HG03095 (cell line): ENCODE results near the gene CLEC16A.

ENCODE experiments used
- ATAC-seq: cut with Tn5 transposase; IDR thresholded peaks from one replicate; pipeline ENCODE4 v1.9.1; 2021; ENCODE audit warnings: moderate library complexity; ENCODE audit not compliant: unreplicated experiment

The CLEC16A gene

DNA sequence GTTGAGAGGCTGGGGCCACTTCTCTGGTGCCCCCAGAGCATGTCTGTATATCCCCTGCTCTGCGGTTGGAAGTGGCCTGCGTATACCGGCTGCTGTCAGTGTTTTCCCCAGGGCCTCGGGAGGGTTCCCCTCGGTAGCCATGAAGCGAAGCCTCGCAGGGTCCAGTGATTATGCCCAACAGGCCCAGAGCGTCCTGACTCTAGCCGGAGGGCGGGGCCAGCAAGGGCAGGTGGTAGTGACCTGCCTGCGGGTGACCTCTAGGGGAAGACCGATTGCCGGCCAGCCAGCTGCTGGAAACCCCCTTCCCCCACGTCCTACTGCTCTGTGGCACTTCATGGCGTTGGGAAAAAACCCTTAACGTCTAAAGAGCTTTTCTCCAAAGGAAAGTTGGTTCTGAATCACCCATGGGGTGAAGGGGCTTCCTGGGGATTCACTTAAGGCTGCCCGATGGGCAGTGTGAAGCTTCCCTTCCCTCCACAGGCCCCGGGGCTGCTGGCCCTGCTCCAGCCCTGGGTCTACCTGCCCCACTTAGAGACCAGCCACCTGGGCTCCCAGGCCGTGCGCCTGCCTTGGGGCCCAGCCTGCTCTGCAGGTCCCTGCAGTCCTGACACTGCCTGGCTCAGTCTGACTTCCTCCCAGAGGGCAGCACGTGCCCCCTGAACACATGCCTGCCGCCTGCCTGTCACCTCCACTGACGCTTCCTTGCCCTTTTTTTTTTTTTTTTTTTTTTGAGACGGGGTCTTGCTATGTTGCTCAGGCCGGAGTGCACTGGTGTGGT lies 238.9 kb downstream of the CLEC16A start:
- ATAC-seq: peak; percentile 50

DNA sequence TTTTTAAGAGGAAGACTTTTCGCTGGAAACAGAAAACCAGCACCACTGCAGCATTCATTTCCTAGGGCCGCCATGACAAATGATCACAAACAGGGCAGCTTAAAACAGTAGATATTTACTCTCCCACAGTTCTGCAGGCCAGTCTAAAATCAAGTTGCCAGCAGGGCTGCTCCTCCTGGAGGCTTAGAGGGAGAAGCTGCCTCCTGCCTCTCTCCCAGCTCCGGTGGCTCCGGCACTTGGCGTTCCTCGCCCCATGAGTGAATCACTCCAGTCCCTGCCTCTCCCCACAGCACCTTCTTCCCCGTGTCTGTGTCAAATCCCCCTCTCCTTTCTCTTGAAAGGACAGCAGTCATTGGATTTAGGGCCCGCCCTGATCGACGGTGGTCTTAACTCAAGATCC lies 239.6 kb downstream of the CLEC16A start:
- ATAC-seq: no peak

DNA sequence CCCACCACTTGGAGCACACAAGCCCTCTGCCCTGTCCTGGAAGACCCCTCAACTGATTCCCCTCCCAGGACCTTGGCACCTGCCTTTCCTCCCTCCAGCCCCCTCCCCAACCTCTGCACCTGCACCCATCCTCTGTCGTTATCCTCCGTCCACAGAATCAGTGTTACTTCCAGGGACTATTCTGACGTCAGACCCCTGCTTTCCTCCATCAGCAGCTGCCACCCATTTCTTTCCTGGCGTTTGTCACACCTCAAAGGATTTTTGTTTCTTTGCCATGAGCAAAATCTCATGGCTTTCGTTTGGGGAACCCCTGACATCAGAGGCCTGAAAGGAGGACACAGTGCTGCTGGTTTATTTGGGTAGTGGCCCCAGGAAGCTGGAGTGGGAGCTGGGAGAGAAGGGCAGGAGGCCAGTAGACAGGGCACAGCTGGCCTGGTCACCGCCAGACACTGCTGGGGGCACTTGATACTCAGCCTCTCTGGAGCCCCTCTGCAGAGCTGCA lies 243.2 kb downstream of the CLEC16A start:
- ATAC-seq: no peak

DNA sequence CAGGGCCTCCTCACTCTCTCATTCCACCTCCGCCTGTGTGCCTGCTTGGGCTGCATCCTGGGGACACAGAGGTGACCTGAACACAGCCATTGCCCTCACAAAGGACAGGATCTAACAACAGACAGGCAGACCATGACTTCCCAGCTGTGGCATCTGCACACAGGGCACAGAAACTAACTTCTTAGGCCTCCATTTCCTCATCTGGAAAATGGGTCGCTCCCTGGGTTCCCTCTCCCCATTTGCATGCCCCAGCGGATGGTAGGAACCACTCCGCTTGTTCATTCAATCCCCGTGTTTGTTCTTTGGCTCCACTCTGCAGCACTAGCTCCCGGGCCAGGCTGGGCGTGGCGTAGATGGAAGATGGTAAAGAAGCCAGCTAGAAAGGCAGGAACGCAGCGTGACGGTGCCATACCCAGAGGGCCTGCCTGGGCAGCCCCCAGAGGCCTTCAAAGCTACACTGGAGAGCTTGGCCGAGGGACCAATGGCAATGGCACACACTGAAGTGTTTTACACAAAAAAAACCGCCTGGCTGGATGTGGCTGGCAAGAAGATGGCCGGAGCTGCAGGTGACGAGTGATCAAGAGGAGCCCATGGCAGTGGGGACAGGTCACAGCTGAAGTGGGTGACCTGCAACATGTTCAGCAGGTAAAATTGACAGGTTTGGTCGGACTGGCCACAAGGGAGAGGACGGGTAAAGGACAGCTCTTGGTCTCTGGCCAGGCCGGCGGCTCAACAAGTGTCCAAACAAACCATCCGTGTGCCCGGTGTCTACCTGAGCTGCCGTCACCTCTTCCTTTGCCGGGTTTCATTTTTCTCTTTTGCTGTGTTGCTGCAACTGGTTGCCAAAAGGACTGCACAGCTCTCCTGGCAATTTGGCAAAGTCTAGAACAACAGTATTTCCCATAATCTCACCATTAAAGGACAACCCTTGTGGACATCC lies 244.7 kb downstream of the CLEC16A start:
- ATAC-seq: no peak

DNA sequence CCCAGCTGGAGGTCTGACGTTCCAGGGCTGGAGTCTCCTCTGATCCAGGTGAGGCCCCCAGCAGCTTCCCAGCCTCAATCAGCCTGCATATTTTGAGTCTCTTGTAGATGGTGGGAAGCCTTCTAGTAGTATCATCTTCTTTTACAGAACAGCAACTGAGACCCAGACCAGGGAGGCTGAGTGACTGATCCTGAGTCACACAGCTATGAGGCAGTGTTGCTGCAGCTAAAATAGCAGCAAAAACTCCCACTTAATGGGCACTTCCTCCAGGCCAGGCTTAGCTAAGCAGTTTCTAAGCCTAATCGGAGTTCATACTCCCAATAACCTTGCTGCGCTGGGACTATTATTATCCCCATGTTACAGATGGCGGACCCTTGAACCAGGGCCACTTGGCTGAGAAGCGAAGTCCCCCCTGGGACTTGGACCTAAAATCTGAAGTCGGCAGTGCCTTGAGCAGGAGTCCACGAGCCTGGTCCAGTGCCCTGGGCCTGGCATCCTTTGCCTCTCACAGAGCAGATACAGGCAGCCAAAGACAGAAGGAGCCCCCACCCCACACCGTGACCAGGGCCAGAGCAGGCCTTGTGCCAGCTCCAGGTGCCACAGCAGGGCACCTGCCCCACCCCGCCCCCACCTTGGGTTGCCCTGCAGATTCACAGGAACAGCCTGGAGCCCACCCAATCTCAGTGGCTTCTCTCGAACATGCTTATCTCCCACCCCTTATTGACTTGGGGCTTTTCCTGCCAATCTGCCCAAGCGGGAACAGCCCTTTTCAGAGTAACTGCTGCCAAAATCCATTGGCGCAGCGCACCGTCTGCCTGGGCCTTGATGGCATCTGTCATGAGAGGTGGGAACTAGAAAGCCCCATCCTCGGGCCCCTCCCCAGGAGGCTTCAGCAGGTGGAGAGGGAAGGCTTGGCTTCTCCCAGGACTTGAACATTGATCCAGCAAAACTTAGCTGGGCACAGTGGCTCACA lies 246.5 kb downstream of the CLEC16A start:
- ATAC-seq: no peak

DNA sequence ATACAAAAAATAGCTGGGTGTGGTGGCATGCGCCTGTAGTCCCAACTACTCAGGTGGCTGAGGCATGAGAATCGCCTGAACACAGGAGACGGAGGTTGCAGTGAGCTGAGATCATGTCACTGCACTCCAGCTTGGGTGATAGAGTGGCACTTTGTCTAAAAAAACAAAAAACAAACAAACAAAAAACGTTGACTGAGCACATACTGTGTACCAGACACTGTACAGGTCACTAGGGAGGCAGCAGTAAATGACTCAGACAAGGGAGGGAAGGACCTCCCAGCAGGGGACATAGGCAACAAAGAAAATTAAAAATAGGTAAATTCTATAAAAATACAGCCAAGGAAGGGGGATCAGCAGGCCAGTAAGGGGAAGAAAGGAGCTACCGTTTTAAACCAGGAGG lies 247.3 kb downstream of the CLEC16A start:
- no peak for ATAC-seq

DNA sequence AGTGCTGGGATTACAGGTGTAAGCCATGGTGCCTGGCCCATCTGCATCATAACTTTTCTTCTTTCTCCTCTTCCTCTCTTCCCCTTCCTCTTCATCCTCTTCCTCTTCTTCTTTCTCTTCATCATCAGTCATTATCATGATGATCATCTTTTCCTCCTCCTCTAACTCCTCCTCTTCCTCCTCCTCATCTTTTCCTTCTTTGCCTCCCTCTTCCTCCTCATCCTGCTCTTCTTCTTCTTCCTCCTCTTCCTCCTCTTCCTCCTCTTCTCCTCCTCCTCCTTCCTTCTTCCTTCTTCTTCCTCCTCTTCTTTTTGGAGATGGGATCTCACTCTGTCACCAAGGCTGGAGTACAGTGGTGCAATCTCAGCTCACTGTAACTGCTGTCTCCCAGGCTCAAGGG lies 249.1 kb downstream of the CLEC16A start:
- ATAC-seq: no peak

DNA sequence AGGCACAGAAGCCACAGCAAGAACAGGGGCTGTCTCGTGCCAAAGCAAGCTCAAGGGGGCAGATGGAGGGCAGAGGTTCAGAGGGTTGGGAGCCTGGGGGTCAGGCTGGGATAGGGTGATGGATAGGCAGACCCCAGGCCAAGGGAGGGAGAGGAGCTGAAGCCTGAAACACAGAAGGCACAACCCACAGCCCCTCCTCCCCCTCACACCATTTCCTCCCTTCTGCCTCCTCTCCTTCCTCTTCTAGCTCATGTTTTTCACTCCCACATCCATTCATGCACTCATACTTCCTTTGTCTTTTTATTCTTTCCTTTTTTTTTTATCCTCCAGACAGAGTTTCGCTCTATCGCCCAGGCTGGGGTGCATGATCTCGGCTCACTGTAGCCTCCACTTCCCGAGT lies 250.5 kb downstream of the CLEC16A start:
- no peak for ATAC-seq

DNA sequence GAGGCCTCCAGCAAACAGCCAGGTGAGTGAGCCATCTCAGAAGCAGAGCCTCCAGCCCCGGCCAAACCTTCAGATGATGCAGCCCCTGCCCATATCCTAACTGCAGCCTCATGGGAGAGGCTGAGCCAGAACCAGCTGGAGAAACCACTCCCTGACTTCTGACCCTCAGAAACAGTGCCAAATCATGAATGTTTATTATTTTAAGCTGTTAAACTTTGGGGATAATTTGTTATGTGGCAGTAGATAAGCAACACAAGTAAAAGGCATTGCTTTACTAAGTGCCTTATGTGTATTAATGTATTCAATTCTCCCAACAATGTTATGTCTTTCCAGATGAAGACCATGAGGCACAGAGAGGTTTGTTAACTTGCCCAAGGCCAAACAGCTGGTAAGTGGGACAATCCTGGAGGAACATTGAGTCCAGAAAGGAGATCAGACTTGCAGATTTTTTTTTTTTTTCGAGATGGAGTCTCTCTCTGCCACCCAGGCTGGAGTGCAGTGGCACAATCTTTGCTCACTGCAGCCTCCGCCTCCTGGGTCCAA lies 252.0 kb downstream of the CLEC16A start:
- ATAC-seq: no peak

DNA sequence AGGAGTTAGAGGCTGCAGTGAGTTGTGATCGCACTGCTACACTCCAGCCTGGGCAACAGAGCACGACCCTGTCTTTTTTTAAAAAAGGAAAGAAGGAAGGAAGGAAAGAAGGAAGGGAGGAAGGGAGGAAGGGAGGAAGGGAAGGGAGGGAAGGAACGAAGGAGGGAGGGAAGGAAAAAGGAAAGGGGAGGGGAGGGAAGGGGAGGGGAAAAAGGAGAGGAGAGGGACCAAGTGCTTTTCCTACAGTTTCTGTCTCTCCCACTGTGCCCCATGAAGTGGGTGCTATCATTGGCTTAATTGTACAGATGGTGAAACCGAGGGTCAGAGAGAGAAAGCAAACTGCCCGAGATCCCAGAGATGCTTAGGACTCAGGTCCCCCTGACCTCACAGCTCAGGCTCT lies 254.0 kb downstream of the CLEC16A start:
- no peak for ATAC-seq

DNA sequence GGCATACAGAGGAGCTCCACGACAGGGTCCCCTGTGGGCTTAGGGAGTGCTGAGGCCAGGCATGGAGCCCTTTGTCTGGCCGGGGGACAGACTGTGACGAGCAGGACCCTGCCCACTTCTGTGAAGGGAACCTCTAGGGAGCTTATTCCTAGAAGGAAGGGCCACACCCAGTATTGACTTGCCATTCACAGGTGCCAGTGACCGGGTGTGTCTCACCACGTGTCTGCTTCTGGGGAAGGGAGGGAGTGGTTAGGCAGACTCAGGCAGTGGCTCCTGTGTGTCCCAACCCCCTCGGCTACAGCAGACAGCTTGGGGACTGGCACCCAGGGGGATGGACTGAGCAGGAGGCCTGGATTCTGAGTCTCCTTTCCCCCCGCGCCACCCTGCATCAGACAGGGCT lies 254.5 kb downstream of the CLEC16A start:
- ATAC-seq: no peak

DNA sequence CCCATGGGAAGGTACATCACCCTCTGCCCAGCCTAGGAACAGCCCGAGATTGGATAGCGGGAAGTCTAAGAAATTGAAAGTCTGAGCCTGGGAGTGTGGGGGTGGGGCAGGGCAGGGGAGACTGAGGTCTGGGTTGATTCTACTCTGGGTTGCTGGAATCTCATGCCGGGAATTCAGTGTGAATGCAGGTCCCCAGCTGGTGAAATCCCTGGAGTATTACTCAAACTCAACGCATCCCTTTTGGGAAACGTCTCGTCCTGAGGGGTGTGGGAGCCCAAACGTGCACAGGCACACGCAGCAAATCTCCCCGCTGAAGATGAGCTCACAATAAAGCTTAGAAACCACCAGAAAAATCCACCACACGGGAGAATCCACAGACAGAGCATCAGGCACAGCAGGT lies 256.2 kb downstream of the CLEC16A start:
- no peak for ATAC-seq

DNA sequence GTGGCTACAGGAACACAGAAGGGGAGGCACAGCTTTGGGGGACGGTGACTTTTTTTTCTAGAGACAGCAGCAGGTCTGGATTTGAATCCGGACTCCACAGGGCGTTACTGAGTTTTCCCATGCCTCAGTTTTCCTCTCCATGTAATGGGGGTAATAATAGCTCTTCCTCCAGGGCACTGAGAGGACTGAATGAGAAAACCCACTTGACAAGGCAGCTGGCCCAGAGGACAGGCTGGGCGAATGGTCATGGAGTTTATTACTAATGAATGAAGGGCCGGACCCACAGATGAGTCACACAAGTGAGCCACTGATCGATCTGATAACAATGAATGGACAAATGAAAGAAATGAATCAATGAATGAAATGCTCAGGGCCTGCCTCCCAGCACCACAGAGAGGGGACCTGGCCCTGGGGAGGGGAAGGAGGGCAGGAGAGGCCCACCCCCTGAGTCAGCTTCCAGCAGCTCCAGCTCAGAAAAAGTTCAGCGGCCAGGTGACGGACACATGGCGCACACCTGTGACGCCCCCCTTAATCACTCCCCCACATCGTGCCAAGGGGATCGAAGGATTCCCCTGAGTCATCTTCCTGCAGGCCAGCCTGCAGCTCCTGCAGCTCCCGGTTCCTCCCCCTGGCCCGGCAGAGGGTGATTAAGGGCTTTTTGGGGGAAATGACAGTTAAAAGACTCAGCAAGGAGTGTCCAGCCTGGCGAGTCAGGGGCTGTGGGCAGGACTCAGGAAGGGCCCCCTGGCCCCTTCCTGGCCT lies 257.3 kb downstream of the CLEC16A start:
- ATAC-seq: no peak

DNA sequence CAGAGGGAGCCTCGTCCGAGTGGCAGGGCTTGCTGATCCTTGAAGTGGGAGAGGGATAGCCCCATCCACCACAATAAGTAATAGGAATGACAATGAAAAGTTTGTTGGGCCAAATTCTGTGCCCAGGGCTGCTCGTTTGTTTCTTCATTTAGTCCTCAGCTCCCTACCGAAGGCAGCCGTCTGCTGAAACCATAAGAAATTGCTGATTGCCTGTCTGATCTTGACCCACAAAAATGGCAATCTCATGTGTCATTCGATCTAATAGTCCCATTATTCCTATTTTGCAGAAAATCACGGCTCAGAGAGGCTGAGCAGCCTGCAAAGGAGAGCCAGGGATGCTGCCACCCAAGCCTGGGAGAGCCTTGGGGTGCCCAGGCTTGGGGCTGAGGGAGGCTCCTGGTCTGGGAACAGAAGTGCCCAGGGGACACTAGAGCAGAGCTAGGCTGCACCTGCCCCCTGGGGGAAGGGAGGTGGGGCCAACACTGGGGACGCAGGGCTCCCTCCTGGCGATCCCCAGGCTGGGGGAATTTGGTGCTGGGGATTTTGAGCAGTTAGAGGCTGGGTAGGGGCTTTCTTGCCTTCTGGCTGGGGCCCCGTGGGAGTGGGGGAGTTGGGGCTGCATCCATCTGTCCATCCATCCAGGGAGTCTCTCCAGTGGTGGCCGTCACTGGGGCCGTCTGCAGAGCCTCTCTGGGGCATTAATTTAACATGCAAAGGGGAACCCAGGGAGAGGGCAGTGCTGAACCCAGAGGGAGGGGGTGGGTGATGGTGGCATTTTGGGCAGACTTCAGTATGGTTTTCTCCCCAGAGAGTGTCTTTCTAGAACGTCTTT lies 258.1 kb downstream of the CLEC16A start:
- ATAC-seq: no peak

DNA sequence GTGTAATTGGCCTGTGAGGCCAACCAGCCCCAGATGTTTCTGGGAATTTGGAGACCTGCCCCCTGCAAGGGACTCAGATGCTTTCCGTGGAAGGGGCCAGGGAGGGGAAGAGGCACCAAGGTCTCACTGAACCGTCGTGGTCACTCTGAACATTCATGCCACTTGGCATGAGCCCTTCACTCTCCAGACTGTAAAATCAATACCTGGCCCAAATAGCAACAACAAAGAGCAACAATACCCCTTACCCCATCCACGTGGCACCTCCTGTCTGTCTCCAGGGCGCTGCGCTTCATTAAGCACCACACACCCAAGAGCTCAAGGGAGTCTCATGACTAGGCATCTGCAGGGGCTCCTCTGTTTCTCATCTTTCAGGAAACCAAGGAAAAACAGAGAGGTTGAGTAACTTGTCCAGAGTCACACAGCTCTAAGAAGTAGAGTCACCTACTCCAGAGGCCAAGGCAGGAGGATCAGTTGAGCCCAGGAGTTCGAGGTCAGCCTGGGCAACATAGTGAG lies 258.8 kb downstream of the CLEC16A start:
- no peak for ATAC-seq

DNA sequence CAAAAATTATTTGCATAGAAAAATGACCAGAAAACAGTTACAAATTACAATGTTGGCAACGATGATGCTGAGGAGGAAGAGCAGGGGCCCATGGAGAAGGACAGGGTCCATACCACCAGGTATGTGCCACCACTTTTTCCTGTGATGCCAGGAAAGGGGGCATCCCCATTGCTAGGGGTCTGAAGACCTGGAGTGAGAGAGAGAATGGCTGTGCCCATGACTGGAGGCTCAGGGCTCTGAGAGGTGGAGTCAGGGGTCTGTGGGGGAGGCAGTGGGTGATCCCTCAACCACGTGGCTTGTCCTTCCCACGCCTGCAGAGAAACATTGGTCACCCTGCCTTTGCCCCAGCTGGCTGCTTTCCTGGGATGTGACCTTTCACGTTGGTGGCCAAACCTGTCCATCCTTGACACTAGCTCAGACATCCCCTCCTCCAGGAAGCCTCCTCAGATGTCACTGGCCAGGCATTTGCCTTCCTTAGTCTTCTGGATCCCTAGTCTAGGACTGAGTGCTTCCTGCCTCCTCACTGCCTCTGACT lies 260.2 kb downstream of the CLEC16A start:
- no peak for ATAC-seq

DNA sequence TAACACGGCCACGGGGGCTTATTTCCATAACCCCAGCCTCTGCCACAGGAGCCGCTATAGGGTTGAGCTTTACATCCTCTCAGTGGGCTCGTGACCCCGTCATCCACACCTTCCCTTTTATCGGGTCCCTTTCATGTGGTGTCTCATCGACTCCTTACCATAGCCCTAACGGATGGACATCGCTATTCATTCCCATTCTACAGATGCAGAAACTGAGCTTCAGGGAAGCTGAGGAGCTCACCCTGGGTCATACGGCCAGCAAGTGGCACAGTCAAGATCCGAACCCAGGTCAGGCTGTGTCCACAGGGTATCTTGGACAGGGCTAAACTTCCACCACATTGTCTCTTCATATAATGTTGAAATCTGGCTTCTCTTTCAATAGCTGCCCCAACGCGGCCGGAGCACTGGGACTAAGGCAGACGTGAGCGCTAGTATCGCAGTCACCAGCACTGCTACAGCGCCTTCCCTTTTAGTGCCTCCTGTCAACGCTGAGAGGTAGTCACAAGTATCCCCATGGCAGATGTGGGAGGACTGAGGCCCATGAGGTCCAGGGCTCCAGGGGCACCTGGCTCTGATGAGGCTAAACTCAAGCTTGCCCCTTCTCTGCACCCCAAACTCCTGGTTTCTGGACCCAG lies 260.8 kb downstream of the CLEC16A start:
- ATAC-seq: no peak
